Thyroid gland (tissue), 4 donors: ENCODE data around the gene EPHB3. TPM values are rescaled to one million over a fixed set of nuclear protein-coding genes. Genes with fewer than 3 reads are reported as not detected.

Source experiments
- DNase-seq, 2 donors: peaks; one replicate each; pipeline ENCODE4 v3.0.0-alpha.2; 2019
- H3K27ac ChIP-seq, 3 donors: fragments of 200-600 bp; sonication (generic); 1 replicate in 2 of 3; 2 replicates in 1 of 3; pipeline ENCODE4 v1.5.1; 2016 to 2019; ENCODE audit warnings: mild to moderate bottlenecking in 1 of 3, moderate library complexity in 1 of 3
- H3K27me3 ChIP-seq: fragments of 200-600 bp; sonication (generic); one replicate; pipeline ENCODE4 v1.5.1; 2019
- H3K36me3 ChIP-seq, 2 donors: fragments of 200-600 bp; sonication (generic); one replicate each; pipeline ENCODE4 v1.5.1; 2016 to 2019
- H3K4me1 ChIP-seq, 2 donors: fragments of 200-600 bp; sonication (generic); one replicate each; pipeline ENCODE4 v1.5.1; 2017 to 2019
- H3K4me3 ChIP-seq, 3 donors: fragments of 200-600 bp; sonication (generic); replicated peaks in 1 of 3; 1 replicate in 2 of 3; 2 replicates in 1 of 3; pipeline ENCODE4 v1.5.1; 2016; ENCODE audit warnings: mild to moderate bottlenecking in 1 of 3
- H3K9me3 ChIP-seq: fragments of 200-600 bp; sonication (generic); one replicate; pipeline ENCODE4 v1.5.1; 2017
- CTCF ChIP-seq, 6 experiments: fragments of 200-600 bp in 3 of 6; fragments of 450-650 bp in 3 of 6; sonication (generic) in 3 of 6; IDR thresholded peaks; one replicate each; pipeline ENCODE4 v1.5.1; 2016 to 2019; ENCODE audit warnings: antibody characterized with exemption in 6 of 6, mild to moderate bottlenecking in 2 of 6, inconsistent platforms in 1 of 6, moderate library complexity in 1 of 6
- POLR2A ChIP-seq, 2 donors: fragments of 450-650 bp; IDR thresholded peaks; one replicate each; pipeline ENCODE4 v1.6.1; 2017; ENCODE audit warnings: antibody characterized with exemption in 2 of 2, mild to moderate bottlenecking in 2 of 2, moderate library complexity in 1 of 2
- WGBS, 2 donors: methylation state at CpG; one replicate each; pipeline ENCODE4 v1.1.5; 2017; 5-methylcytosine and 5-hydroxymethylcytosine counted together
- intact Hi-C: fragments of 100-400 bp; cut with DNase I; formaldehyde crosslinking; loops from one replicate; pipeline ENCODE4 v1.15.1; 2023
- total RNA-seq, 4 donors: library from RNA; depleted of rRNA; stranded (reverse); fragments of >200 nt; gene quantifications; one replicate each; pipeline ENCODE4 v1.2.3, GENCODE V29; 2016

EPHB3 gene
- total RNA-seq, 4 donors from 2014 or later, result 0.46 to 2.7 (median 1.1) TPM

- H3K27ac ChIP-seq, result no peak overlapping the region
- TF ChIP-seq POLR2A (IDR thresholded peaks at IDR 0.05) (no peak), CTCF (IDR thresholded peaks at IDR 0.05) (no peak)
- no peaks in the 10 kb centered on the region for H3K9me3 ChIP-seq
- H3K36me3 ChIP-seq, result no peaks in the 10 kb centered on the region
- peaks cover 0 to 1% of the 10 kb centered on the region in 2 donors for H3K4me1 ChIP-seq
- no peak overlapping the region for H3K4me3 ChIP-seq
- no peaks in the 10 kb centered on the region for H3K27me3 ChIP-seq
- DNase-seq, result no peak
- intact Hi-C loops, result no loop called here
- WGBS, 2 donors, result 77 to 85% methylated on average over 15 of the region's 15 CpGs
These were observed 13.2 kb downstream of the EPHB3 start for GRCh38 chr3:184574515-184575417.

- WGBS, 2 donors, result 92 to 96% methylated on average over 9 of the region's 9 CpGs
- DNase-seq, result no peak
- Histone ChIP-seq H3K27ac (no peak overlapping the region), H3K4me1 (no peaks in the 10 kb centered on the region), H3K36me3 (no peaks in the 10 kb centered on the region), H3K4me3 (no peak overlapping the region), H3K27me3 (no peaks in the 10 kb centered on the region), H3K9me3 (no peaks in the 10 kb centered on the region)
- intact Hi-C loops, result no loop called here
- TF ChIP-seq CTCF (IDR thresholded peaks at IDR 0.05) (no peak), POLR2A (IDR thresholded peaks at IDR 0.05) (no peak)
These were observed 14.1 kb downstream of the EPHB3 start for GRCh38 chr3:184575701-184576100.

GRCh38 chr3:184576457-184577240, 15.1 kb downstream of the EPHB3 start:
- WGBS, 2 donors, result 92% methylated on average over 17 to 25 of the region's 25 CpGs
- Histone ChIP-seq H3K27me3 (no peaks in the 10 kb centered on the region), H3K4me1 (no peaks in the 10 kb centered on the region), H3K9me3 (no peaks in the 10 kb centered on the region), H3K4me3 (no peak overlapping the region), H3K27ac (no peak overlapping the region), H3K36me3 (no peaks in the 10 kb centered on the region)
- intact Hi-C loops, result no loop called here
- TF ChIP-seq CTCF (IDR thresholded peaks at IDR 0.05), result no peak
- no peak for TF ChIP-seq POLR2A (IDR thresholded peaks at IDR 0.05)
- no peak for DNase-seq

GRCh38 chr3:184577546-184577945, 16.0 kb downstream of the EPHB3 start:
- TF ChIP-seq CTCF (IDR thresholded peaks at IDR 0.05), result no peak
- TF ChIP-seq POLR2A (IDR thresholded peaks at IDR 0.05), result no peak
- intact Hi-C loops, result no loop called here
- DNase-seq, result no peak
- H3K36me3 ChIP-seq, result no peaks in the 10 kb centered on the region
- H3K27ac ChIP-seq, result no peak overlapping the region
- H3K4me1 ChIP-seq, result peaks cover 0 to 3% of the 10 kb centered on the region in 2 donors
- no peak overlapping the region for H3K4me3 ChIP-seq
- H3K9me3 ChIP-seq, result no peaks in the 10 kb centered on the region
- 97 to 98% methylated on average over 5 to 13 of the region's 15 CpGs for WGBS, 2 donors
- no peaks in the 10 kb centered on the region for H3K27me3 ChIP-seq

GRCh38 chr3:184578218-184578617, 16.6 kb downstream of the EPHB3 start:
- Histone ChIP-seq H3K4me1 (peaks cover 4 to 7% of the 10 kb centered on the region in 2 donors), H3K4me3 (no peak overlapping the region), H3K27me3 (no peaks in the 10 kb centered on the region), H3K36me3 (no peaks in the 10 kb centered on the region), H3K9me3 (no peaks in the 10 kb centered on the region), H3K27ac (no peak overlapping the region)
- DNase-seq, result no peak
- WGBS, 2 donors, result 96% methylated on average over 7 of the region's 7 CpGs
- intact Hi-C loops, result no loop called here
- TF ChIP-seq POLR2A (IDR thresholded peaks at IDR 0.05) (no peak), CTCF (IDR thresholded peaks at IDR 0.05) (no peak)
